ENCODE measurements around the gene CBX8.

Gene CBX8

GRCh38 chr17:79840269-79840988, 43.6 kb upstream of the CBX8 start:
- peak overlapping the region; percentile 83 for H2AFZ ChIP-seq (ENCODE audit: low read depth, low read length)
- DNase-seq (no peak), ATAC-seq (ENCODE audit: insufficient read depth, low read depth) (no peak)
- peaks cover 33% of the 10 kb centered on the region for H3K27me3 ChIP-seq (ENCODE audit: insufficient read depth, low read length, poor library complexity)
- TF ChIP-seq CTCF (IDR thresholded peaks at IDR 0.05; ENCODE audit: borderline replicate concordance, extremely low read depth, low read length, poor library complexity, severe bottlenecking) (peak; percentile 6), EZH2 (IDR thresholded peaks at IDR 0.05; ENCODE audit: borderline replicate concordance, low read depth, low read length, severe bottlenecking) (no peak)
- no peaks in the 10 kb centered on the region for H3K9me3 ChIP-seq (ENCODE audit: insufficient read depth, low read length, severe bottlenecking)
- H3K9ac ChIP-seq (ENCODE audit: low read depth, low read length), result peak overlapping the region; percentile 64
- peaks cover 30% of the 10 kb centered on the region for H3K36me3 ChIP-seq (ENCODE audit: insufficient read depth, low read length)
- peaks cover 32% of the 10 kb centered on the region for H4K20me1 ChIP-seq (ENCODE audit: insufficient read depth, low read length)
- peak overlapping the region; percentile 68 for H3K4me2 ChIP-seq (ENCODE audit: insufficient read depth, low read length)
- peaks cover 33% of the 10 kb centered on the region for H3K79me2 ChIP-seq (ENCODE audit: insufficient read depth, low read length)
- H3K27ac ChIP-seq (ENCODE audit: low read length), result peak overlapping the region; percentile 88
- H3K4me3 ChIP-seq (ENCODE audit: low read depth in 1 of 2, low read length in 2 of 2), result peak overlapping the region in 1 of 2 experiments; percentile 63; a peak in 3 of 4 replicates
- H3K4me1 ChIP-seq (ENCODE audit: insufficient read depth, low read length), result peaks cover 51% of the 10 kb centered on the region

- Histone ChIP-seq H3K9me3 (ENCODE audit: insufficient read depth, low read length, severe bottlenecking) (no peaks in the 10 kb centered on the region), H3K27me3 (ENCODE audit: insufficient read depth, low read length, poor library complexity) (peaks cover 29% of the 10 kb centered on the region), H2AFZ (ENCODE audit: low read depth, low read length) (peak within 1 kb of the TSS; percentile 83), H3K4me3 (ENCODE audit: low read depth in 1 of 2, low read length in 2 of 2) (peak within 1 kb of the TSS; percentile 81 to 83), H3K9ac (ENCODE audit: low read depth, low read length) (peak within 1 kb of the TSS; percentile 85), H3K4me1 (ENCODE audit: insufficient read depth, low read length) (peaks cover 59% of the 10 kb centered on the region), H3K27ac (ENCODE audit: low read length) (peak within 1 kb of the TSS; percentile 94), H3K4me2 (ENCODE audit: insufficient read depth, low read length) (peak within 1 kb of the TSS; percentile 94), H4K20me1 (ENCODE audit: insufficient read depth, low read length) (peaks cover 40% of the 10 kb centered on the region), H3K79me2 (ENCODE audit: insufficient read depth, low read length) (peaks cover 41% of the 10 kb centered on the region), H3K36me3 (ENCODE audit: insufficient read depth, low read length) (peaks cover 38% of the 10 kb centered on the region)
- TF ChIP-seq EZH2 (IDR thresholded peaks at IDR 0.05; ENCODE audit: borderline replicate concordance, low read depth, low read length, severe bottlenecking) (no peak), CTCF (IDR thresholded peaks at IDR 0.05; ENCODE audit: borderline replicate concordance, extremely low read depth, low read length, poor library complexity, severe bottlenecking) (peak; percentile 87)
- DNase-seq (peak; percentile 97), ATAC-seq (ENCODE audit: insufficient read depth, low read depth) (peak; percentile 63)
Observed at GRCh38 chr17:79839356-79840268, 42.7 kb upstream of the CBX8 start, which contains the start of gene CBX4. TSS of gene CBX4 (minus strand) at chr17:79839440. CDS start at chr17:79839251, 189 bp downstream.

GRCh38 chr17:79838522-79839274, 41.8 kb upstream of the CBX8 start:
- no peaks in the 10 kb centered on the region for H3K9me3 ChIP-seq (ENCODE audit: insufficient read depth, low read length, severe bottlenecking)
- H3K9ac ChIP-seq (ENCODE audit: low read depth, low read length), result peak overlapping the region; percentile 85
- peaks cover 29% of the 10 kb centered on the region for H3K27me3 ChIP-seq (ENCODE audit: insufficient read depth, low read length, poor library complexity)
- TF ChIP-seq CTCF (IDR thresholded peaks at IDR 0.05; ENCODE audit: borderline replicate concordance, extremely low read depth, low read length, poor library complexity, severe bottlenecking) (peak; percentile 11), EZH2 (IDR thresholded peaks at IDR 0.05; ENCODE audit: borderline replicate concordance, low read depth, low read length, severe bottlenecking) (no peak)
- DNase-seq, result peak; percentile 66
- peak overlapping the region; percentile 81 to 83 for H3K4me3 ChIP-seq (ENCODE audit: low read depth in 1 of 2, low read length in 2 of 2)
- peak overlapping the region; percentile 94 for H3K4me2 ChIP-seq (ENCODE audit: insufficient read depth, low read length)
- H2AFZ ChIP-seq (ENCODE audit: low read depth, low read length), result peak overlapping the region; percentile 22; the same call in 1 of the 2 replicates
- H3K79me2 ChIP-seq (ENCODE audit: insufficient read depth, low read length), result peaks cover 49% of the 10 kb centered on the region
- H3K4me1 ChIP-seq (ENCODE audit: insufficient read depth, low read length), result peaks cover 68% of the 10 kb centered on the region
- peak; percentile 6; the same call in 2 of the 3 replicates for ATAC-seq (ENCODE audit: insufficient read depth, low read depth)
- H3K36me3 ChIP-seq (ENCODE audit: insufficient read depth, low read length), result peaks cover 48% of the 10 kb centered on the region
- H4K20me1 ChIP-seq (ENCODE audit: insufficient read depth, low read length), result peaks cover 49% of the 10 kb centered on the region
- peak overlapping the region; percentile 94 for H3K27ac ChIP-seq (ENCODE audit: low read length)

All from DND-41 (cell line).